ENCODE data around the gene DTWD2.
"Not testable (repeated sequence)": the region's sequence is repeated elsewhere in the genome, so short reads cannot be mapped to it uniquely, and the experiment has no call there.

DTWD2 gene

GRCh38 chr5:118873417-118873816 lies 114.9 kb downstream of the DTWD2 start:
- DNase-seq (ENCODE audit: low read depth): no peak

GRCh38 chr5:118863345-118863744 lies 125.0 kb downstream of the DTWD2 start:
- DNase-seq (ENCODE audit: low read depth): no peak

GRCh38 chr5:118862596-118862995 lies 125.8 kb downstream of the DTWD2 start:
- no peak for DNase-seq (ENCODE audit: low read depth)

- DNase-seq (ENCODE audit: low read depth): no peak
These were observed 130.6 kb downstream of the DTWD2 start for GRCh38 chr5:118857700-118858099.

GRCh38 chr5:118854819-118855218 lies 133.5 kb downstream of the DTWD2 start:
- no peak for DNase-seq (ENCODE audit: low read depth)

GRCh38 chr5:118851785-118852184 lies 136.6 kb downstream of the DTWD2 start:
- not testable (repeated sequence) for DNase-seq (ENCODE audit: low read depth)

- DNase-seq (ENCODE audit: low read depth): not testable (repeated sequence)
These were observed 138.8 kb downstream of the DTWD2 start for GRCh38 chr5:118849507-118849906.

GRCh38 chr5:118844351-118844750 lies 144.0 kb downstream of the DTWD2 start:
- DNase-seq (ENCODE audit: low read depth): no peak

GRCh38 chr5:118834710-118835109 lies 153.6 kb downstream of the DTWD2 start:
- no peak for DNase-seq (ENCODE audit: low read depth)

GRCh38 chr5:118832974-118833373 lies 155.4 kb downstream of the DTWD2 start:
- no peak for DNase-seq (ENCODE audit: low read depth)

- no peak for DNase-seq (ENCODE audit: low read depth)
These were observed 163.1 kb downstream of the DTWD2 start for GRCh38 chr5:118825226-118825625.

- DNase-seq (ENCODE audit: low read depth): no peak
These were observed 169.7 kb downstream of the DTWD2 start for GRCh38 chr5:118818604-118819003.

- no peak for DNase-seq (ENCODE audit: low read depth)
These were observed 179.9 kb downstream of the DTWD2 start for GRCh38 chr5:118808441-118808840.

GRCh38 chr5:118806571-118806970 lies 181.8 kb downstream of the DTWD2 start:
- DNase-seq (ENCODE audit: low read depth): no peak

GRCh38 chr5:118802335-118802734 lies 186.0 kb downstream of the DTWD2 start:
- DNase-seq (ENCODE audit: low read depth): no peak

GRCh38 chr5:118796081-118796480 lies 192.3 kb downstream of the DTWD2 start:
- DNase-seq (ENCODE audit: low read depth): no peak

- no peak for DNase-seq (ENCODE audit: low read depth)
These were observed 194.1 kb downstream of the DTWD2 start for GRCh38 chr5:118794281-118794680.

- DNase-seq (ENCODE audit: low read depth): no peak
These were observed 194.7 kb downstream of the DTWD2 start for GRCh38 chr5:118793652-118794051.

GRCh38 chr5:118793091-118793490 lies 195.3 kb downstream of the DTWD2 start:
- DNase-seq (ENCODE audit: low read depth): no peak

- no peak for DNase-seq (ENCODE audit: low read depth)
These were observed 196.2 kb downstream of the DTWD2 start for GRCh38 chr5:118791926-118792734.

- DNase-seq (ENCODE audit: low read depth): no peak
These were observed 199.0 kb downstream of the DTWD2 start for GRCh38 chr5:118789366-118789765.

- DNase-seq (ENCODE audit: low read depth): no peak
These were observed 200.0 kb downstream of the DTWD2 start for GRCh38 chr5:118788351-118788750.
